ENCODE data around the gene KY. TPM values are rescaled to one million over a fixed set of nuclear protein-coding genes. Genes with fewer than 3 reads are reported as not detected.

Gene KY
- polyA plus RNA-seq, 6 donors from 2014 or later: not detected

- H3K9me3 Mint-ChIP-seq: peaks cover 4 to 11% (median 6%) of the 10 kb centered on the region in 7 donors
- ATAC-seq (ENCODE audit: low read depth in 2 of 2) (no peak), DNase-seq (no peak)
- H3K27ac Mint-ChIP-seq: no peak overlapping the region
- H3K4me1 Mint-ChIP-seq: no peaks in the 10 kb centered on the region
- peaks cover 0 to 16% (median 11%) of the 10 kb centered on the region in 3 donors for H3K27me3 Mint-ChIP-seq
- H3K36me3 Mint-ChIP-seq: peaks cover 0 to 7% of the 10 kb centered on the region in 2 donors
- H3K4me3 Mint-ChIP-seq: no peak overlapping the region
Measured at GRCh38 chr3:134666052-134666451, 15.2 kb upstream of the KY start.

GRCh38 chr3:134665243-134665642 lies 14.4 kb upstream of the KY start:
- Mint-ChIP-seq H3K4me1 (no peaks in the 10 kb centered on the region), H3K36me3 (peaks cover 0 to 8% of the 10 kb centered on the region in 2 donors), H3K27me3 (peaks cover 0 to 16% (median 11%) of the 10 kb centered on the region in 3 donors), H3K4me3 (no peak overlapping the region), H3K9me3 (peaks cover 4 to 12% (median 6%) of the 10 kb centered on the region in 7 donors), H3K27ac (no peak overlapping the region)
- ATAC-seq (ENCODE audit: low read depth in 2 of 2): no peak
- DNase-seq: no peak

- no peak for DNase-seq
- Mint-ChIP-seq H3K9me3 (peaks cover 3 to 12% (median 6%) of the 10 kb centered on the region in 7 donors), H3K4me1 (no peaks in the 10 kb centered on the region), H3K36me3 (peaks cover 0 to 8% of the 10 kb centered on the region in 2 donors), H3K27ac (no peak overlapping the region), H3K4me3 (no peak overlapping the region), H3K27me3 (peaks cover 0 to 16% (median 11%) of the 10 kb centered on the region in 3 donors)
- ATAC-seq (ENCODE audit: low read depth in 2 of 2): no peak
Measured at GRCh38 chr3:134663721-134664456, 13.1 kb upstream of the KY start.

- Mint-ChIP-seq H3K4me1 (no peaks in the 10 kb centered on the region), H3K36me3 (peaks cover 0 to 8% of the 10 kb centered on the region in 2 donors)
Measured at GRCh38 chr3:134660046-134660441, 9.2 kb upstream of the KY start.

GRCh38 chr3:134659391-134660045 lies 8.7 kb upstream of the KY start:
- peaks cover 0 to 8% of the 10 kb centered on the region in 2 donors for H3K36me3 Mint-ChIP-seq
- H3K27ac Mint-ChIP-seq: no peak overlapping the region
- H3K4me3 Mint-ChIP-seq: no peak overlapping the region
- no peak for DNase-seq
- no peaks in the 10 kb centered on the region for H3K4me1 Mint-ChIP-seq
- peaks cover 2 to 12% (median 5%) of the 10 kb centered on the region in 7 donors for H3K9me3 Mint-ChIP-seq
- no peak for ATAC-seq (ENCODE audit: low read depth in 2 of 2)
- H3K27me3 Mint-ChIP-seq: peaks cover 0 to 14% (median 7%) of the 10 kb centered on the region in 3 donors

More at GRCh38 chr3:134660046-134660441, 9.2 kb upstream of the KY start:
- no peak overlapping the region for H3K4me3 Mint-ChIP-seq
- DNase-seq: no peak
- no peak overlapping the region for H3K27ac Mint-ChIP-seq
- H3K9me3 Mint-ChIP-seq: peaks cover 2 to 12% (median 5%) of the 10 kb centered on the region in 7 donors
- no peak for ATAC-seq (ENCODE audit: low read depth in 2 of 2)
- peaks cover 0 to 12% (median 7%) of the 10 kb centered on the region in 3 donors for H3K27me3 Mint-ChIP-seq

GRCh38 chr3:134658555-134658954 lies 7.7 kb upstream of the KY start:
- no peak for ATAC-seq (ENCODE audit: low read depth in 2 of 2)
- Mint-ChIP-seq H3K27ac (no peak overlapping the region), H3K27me3 (peaks cover 6 to 20% (median 15%) of the 10 kb centered on the region in 3 donors), H3K4me1 (no peaks in the 10 kb centered on the region), H3K9me3 (peaks cover 2 to 12% (median 5%) of the 10 kb centered on the region in 7 donors), H3K36me3 (peaks cover 0 to 8% of the 10 kb centered on the region in 2 donors), H3K4me3 (no peak overlapping the region)
- DNase-seq: no peak

- Mint-ChIP-seq H3K27me3 (peaks cover 14 to 32% (median 24%) of the 10 kb centered on the region in 3 donors), H3K4me1 (no peaks in the 10 kb centered on the region), H3K4me3 (peak overlapping the region in 1 of 8 donors; percentile 44), H3K27ac (no peak overlapping the region), H3K36me3 (peaks cover 0 to 3% of the 10 kb centered on the region in 2 donors), H3K9me3 (peaks cover under 1 to 4% (median 3%) of the 10 kb centered on the region in 7 donors)
- DNase-seq (no peak), ATAC-seq (ENCODE audit: low read depth in 2 of 2) (no peak)
Measured at GRCh38 chr3:134656211-134656800, 5.5 kb upstream of the KY start.

- peaks cover 0 to 4% (median 0%) of the 10 kb centered on the region in 7 donors for H3K9me3 Mint-ChIP-seq
- H3K36me3 Mint-ChIP-seq: no peaks in the 10 kb centered on the region
- no peak overlapping the region for H3K4me3 Mint-ChIP-seq
- no peak for DNase-seq
- no peaks in the 10 kb centered on the region for H3K4me1 Mint-ChIP-seq
- ATAC-seq (ENCODE audit: low read depth in 2 of 2): no peak
- peaks cover 14 to 36% (median 24%) of the 10 kb centered on the region in 3 donors for H3K27me3 Mint-ChIP-seq
- no peak overlapping the region for H3K27ac Mint-ChIP-seq
Measured at GRCh38 chr3:134655706-134656105, 4.9 kb upstream of the KY start.

GRCh38 chr3:134654031-134654430 lies 3.2 kb upstream of the KY start:
- ATAC-seq (ENCODE audit: low read depth in 2 of 2) (no peak), DNase-seq (no peak)
- no peak overlapping the region for H3K27ac Mint-ChIP-seq
- no peaks in the 10 kb centered on the region for H3K36me3 Mint-ChIP-seq
- peaks cover 0 to 4% (median 0%) of the 10 kb centered on the region in 7 donors for H3K9me3 Mint-ChIP-seq
- peaks cover 20 to 45% (median 38%) of the 10 kb centered on the region in 3 donors for H3K27me3 Mint-ChIP-seq
- no peak overlapping the region for H3K4me3 Mint-ChIP-seq
- H3K4me1 Mint-ChIP-seq: no peaks in the 10 kb centered on the region

- H3K9me3 Mint-ChIP-seq: peaks cover 0 to 4% (median 0%) of the 10 kb centered on the region in 7 donors
- no peak overlapping the region for H3K27ac Mint-ChIP-seq
- peaks cover 27 to 48% (median 45%) of the 10 kb centered on the region in 3 donors for H3K27me3 Mint-ChIP-seq
- DNase-seq (no peak), ATAC-seq (ENCODE audit: low read depth in 2 of 2) (no peak)
- H3K4me3 Mint-ChIP-seq: no peak overlapping the region
- no peaks in the 10 kb centered on the region for H3K36me3 Mint-ChIP-seq
- H3K4me1 Mint-ChIP-seq: no peaks in the 10 kb centered on the region
Measured at GRCh38 chr3:134652886-134653630, 2.2 kb upstream of the KY start.

- ATAC-seq (ENCODE audit: low read depth in 2 of 2) (no peak), DNase-seq (no peak)
- Mint-ChIP-seq H3K4me3 (no peak overlapping the region), H3K27ac (no peak overlapping the region), H3K9me3 (peaks cover 0 to 4% (median 0%) of the 10 kb centered on the region in 7 donors), H3K27me3 (peaks cover 29 to 48% (median 45%) of the 10 kb centered on the region in 3 donors), H3K36me3 (no peaks in the 10 kb centered on the region), H3K4me1 (no peaks in the 10 kb centered on the region)
Measured at GRCh38 chr3:134652409-134652831, 1.6 kb upstream of the KY start.

- Mint-ChIP-seq H3K4me3 (peak overlapping the region in 2 of 8 donors; percentile 14 to 59), H3K27ac (no peak overlapping the region), H3K36me3 (no peaks in the 10 kb centered on the region)
Measured at GRCh38 chr3:134651347-134652041, 672 bp upstream of the KY start.

More at GRCh38 chr3:134651347-134652041, 672 bp upstream of the KY start:
- ATAC-seq (ENCODE audit: low read depth in 2 of 2) (no peak), DNase-seq (no peak)
- Mint-ChIP-seq H3K4me1 (no peaks in the 10 kb centered on the region), H3K27me3 (peaks cover 29 to 48% (median 45%) of the 10 kb centered on the region in 3 donors), H3K9me3 (peaks cover 0 to 4% (median 0%) of the 10 kb centered on the region in 7 donors)
